NT2/D1 (cell line): Measurements from ENCODE around the gene NEUROG3.

Source experiments
- SUZ12 ChIP-seq: IDR thresholded peaks from 2 replicates; pipeline ENCODE4 v1.6.1; 2011; ENCODE audit not compliant: insufficient read length, insufficient read depth; ENCODE audit errors: extremely low read depth
- YY1 ChIP-seq: IDR thresholded peaks from 2 replicates; pipeline ENCODE4 v1.6.1; 2011; ENCODE audit not compliant: insufficient read length, insufficient read depth
- ZNF274 ChIP-seq: IDR thresholded peaks from 2 replicates; pipeline ENCODE4 v1.6.1; 2011; ENCODE audit warnings: mild to moderate bottlenecking, low read depth, low read length

DNA sequence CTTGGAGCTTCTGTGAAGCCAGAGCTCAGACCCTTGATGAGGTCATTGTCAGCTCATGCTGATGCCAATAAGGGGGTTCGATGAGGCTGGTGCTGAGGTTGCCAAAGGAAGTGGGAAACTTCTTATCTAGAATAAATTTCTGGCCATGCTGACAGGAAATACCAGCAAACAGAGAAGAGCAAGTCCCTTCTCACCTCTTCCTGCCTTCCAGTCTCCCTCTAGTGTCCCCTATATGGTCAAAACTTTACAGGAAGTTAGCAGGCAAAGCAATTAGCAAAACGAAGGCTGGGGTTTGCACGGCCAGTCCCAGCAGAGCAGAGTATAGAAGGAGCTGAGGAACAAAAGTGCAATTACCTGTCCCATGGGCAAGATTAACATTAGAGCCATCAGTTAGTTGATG, 15.1 kb upstream of the NEUROG3 start:
- TF ChIP-seq YY1 (no peak), ZNF274 (no peak), SUZ12 (no peak)
